Vagina (tissue), 2 donors: ENCODE data around the gene NRXN3. TPM values are rescaled to one million over a fixed set of nuclear protein-coding genes. Genes with fewer than 3 reads are reported as not detected.

Experiments
- DNase-seq, 2 donors: peaks; one replicate each; pipeline ENCODE4 v3.0.0-alpha.2; 2017; ENCODE audit errors: extremely low spot score in 2 of 2
- H3K27ac ChIP-seq: fragments of 200-600 bp; sonication (generic); one replicate; pipeline ENCODE4 v1.5.1; 2019
- H3K27me3 ChIP-seq: fragments of 200-600 bp; sonication (generic); one replicate; pipeline ENCODE4 v1.5.1; 2019
- H3K36me3 ChIP-seq, 2 donors: fragments of 200-600 bp; sonication (generic); one replicate each; pipeline ENCODE4 v1.5.1; 2017 to 2019
- H3K4me1 ChIP-seq: fragments of 200-600 bp; sonication (generic); one replicate; pipeline ENCODE4 v1.5.1; 2019
- H3K4me3 ChIP-seq, 2 donors: fragments of 200-600 bp; sonication (generic); 1 replicate in 1 of 2; 2 replicates in 1 of 2; pipeline ENCODE4 v1.5.1; 2016 to 2019
- H3K9me3 ChIP-seq: fragments of 200-600 bp; sonication (generic); one replicate; pipeline ENCODE4 v1.5.1; 2019
- CTCF ChIP-seq, 3 experiments: fragments of 450-650 bp in 2 of 3; fragments of 200-600 bp in 1 of 3; sonication (generic) in 1 of 3; IDR thresholded peaks; one replicate each; pipeline ENCODE4 v1.5.1; 2017 to 2019; ENCODE audit warnings: antibody characterized with exemption in 3 of 3, mild to moderate bottlenecking in 2 of 3, moderate library complexity in 2 of 3
- POLR2A ChIP-seq, 2 donors: fragments of 450-650 bp; IDR thresholded peaks; one replicate each; pipeline ENCODE4 v1.6.1; 2017; ENCODE audit warnings: antibody characterized with exemption in 2 of 2, mild to moderate bottlenecking in 2 of 2, moderate library complexity in 2 of 2
- POLR2AphosphoS5 ChIP-seq, 2 donors: sonication (generic); formaldehyde crosslinking; IDR thresholded peaks; one replicate each; pipeline ENCODE4 v1.9.0; 2017; ENCODE audit warnings: antibody characterized with exemption in 2 of 2, mild to moderate bottlenecking in 2 of 2, low read depth in 1 of 2; ENCODE audit not compliant: insufficient read depth in 1 of 2
- intact Hi-C: fragments of 100-400 bp; cut with DNase I; formaldehyde crosslinking; loops from one replicate; pipeline ENCODE4 v1.15.1; 2023
- total RNA-seq: library from RNA; depleted of rRNA; stranded (reverse); fragments of >200 nt; gene quantifications from one replicate; pipeline ENCODE4 v1.2.3, GENCODE V29; 2016

Gene NRXN3
- total RNA-seq, 1 donor from 2014 or later = 4.7 TPM

GRCh38 chr14:79318371-79318770 is 1148.2 kb downstream of the NRXN3 start:
- H3K27ac ChIP-seq = no peak overlapping the region
- intact Hi-C loops = no loop called here

GRCh38 chr14:79320561-79320960 is 1150.4 kb downstream of the NRXN3 start:
- H3K36me3 ChIP-seq = no peaks in the 10 kb centered on the region
- H3K4me3 ChIP-seq = no peak overlapping the region
- intact Hi-C loops = no loop called here

More at GRCh38 chr14:79318371-79318770, 1148.2 kb downstream of the NRXN3 start:
- Histone ChIP-seq H3K4me3 (no peak overlapping the region), H3K27me3 (no peaks in the 10 kb centered on the region), H3K4me1 (no peaks in the 10 kb centered on the region), H3K9me3 (no peaks in the 10 kb centered on the region), H3K36me3 (no peaks in the 10 kb centered on the region)
- DNase-seq = no peak
- no peak for TF ChIP-seq POLR2A (IDR thresholded peaks at IDR 0.05)

GRCh38 chr14:79321070-79321469 is 1150.9 kb downstream of the NRXN3 start:
- Histone ChIP-seq H3K9me3 (no peaks in the 10 kb centered on the region), H3K4me3 (no peak overlapping the region), H3K27me3 (no peaks in the 10 kb centered on the region), H3K36me3 (no peaks in the 10 kb centered on the region), H3K4me1 (no peaks in the 10 kb centered on the region), H3K27ac (no peak overlapping the region)
- intact Hi-C loops = no loop called here
- no peak for DNase-seq
- TF ChIP-seq POLR2A (IDR thresholded peaks at IDR 0.05) (no peak), CTCF (IDR thresholded peaks at IDR 0.05) (no peak), POLR2AphosphoS5 (IDR thresholded peaks at IDR 0.05; ENCODE audit: insufficient read depth in 1 of 2, low read depth in 1 of 2) (no peak)

More at GRCh38 chr14:79320561-79320960, 1150.4 kb downstream of the NRXN3 start:
- no peak for TF ChIP-seq POLR2A (IDR thresholded peaks at IDR 0.05)
- Histone ChIP-seq H3K9me3 (no peaks in the 10 kb centered on the region), H3K27me3 (no peaks in the 10 kb centered on the region), H3K4me1 (no peaks in the 10 kb centered on the region), H3K27ac (no peak overlapping the region)
- DNase-seq = no peak

- TF ChIP-seq POLR2A (IDR thresholded peaks at IDR 0.05) = no peak
- TF ChIP-seq CTCF (IDR thresholded peaks at IDR 0.05) = no peak
- TF ChIP-seq POLR2AphosphoS5 (IDR thresholded peaks at IDR 0.05; ENCODE audit: insufficient read depth in 1 of 2, low read depth in 1 of 2) = no peak
- no peak for DNase-seq
- Histone ChIP-seq H3K9me3 (no peaks in the 10 kb centered on the region), H3K4me1 (no peaks in the 10 kb centered on the region), H3K36me3 (no peaks in the 10 kb centered on the region), H3K4me3 (no peak overlapping the region), H3K27me3 (no peaks in the 10 kb centered on the region), H3K27ac (no peak overlapping the region)
- intact Hi-C loops = no loop called here
Observed at GRCh38 chr14:79325071-79325470, 1154.9 kb downstream of the NRXN3 start.

GRCh38 chr14:79325557-79325956 is 1155.4 kb downstream of the NRXN3 start:
- Histone ChIP-seq H3K36me3 (no peaks in the 10 kb centered on the region), H3K27ac (no peak overlapping the region), H3K9me3 (no peaks in the 10 kb centered on the region), H3K27me3 (no peaks in the 10 kb centered on the region), H3K4me3 (no peak overlapping the region), H3K4me1 (no peaks in the 10 kb centered on the region)
- no peak for DNase-seq
- TF ChIP-seq POLR2A (IDR thresholded peaks at IDR 0.05) = no peak
- TF ChIP-seq CTCF (IDR thresholded peaks at IDR 0.05) = no peak
- no peak for TF ChIP-seq POLR2AphosphoS5 (IDR thresholded peaks at IDR 0.05; ENCODE audit: insufficient read depth in 1 of 2, low read depth in 1 of 2)
- intact Hi-C loops = no loop called here

GRCh38 chr14:79328863-79329262 is 1158.7 kb downstream of the NRXN3 start:
- no peaks in the 10 kb centered on the region for H3K36me3 ChIP-seq
- no peak overlapping the region for H3K4me3 ChIP-seq
- intact Hi-C loops = no loop called here
- H3K9me3 ChIP-seq = no peaks in the 10 kb centered on the region
- no peaks in the 10 kb centered on the region for H3K4me1 ChIP-seq
- TF ChIP-seq CTCF (IDR thresholded peaks at IDR 0.05) = no peak
- no peak for TF ChIP-seq POLR2AphosphoS5 (IDR thresholded peaks at IDR 0.05; ENCODE audit: insufficient read depth in 1 of 2, low read depth in 1 of 2)
- no peak for TF ChIP-seq POLR2A (IDR thresholded peaks at IDR 0.05)
- DNase-seq = no peak
- no peaks in the 10 kb centered on the region for H3K27me3 ChIP-seq
- H3K27ac ChIP-seq = no peak overlapping the region
